GM10266 (cell line): ENCODE results near the gene CPXM1.
A peak's percentile ranks its signal among the peaks of the same experiment; 100 is the strongest.

Experiments used
- DNase-seq: peaks from one replicate; pipeline ENCODE4 v3.0.0; 2012; ENCODE audit errors: extremely low spot score
- CTCF ChIP-seq: IDR thresholded peaks from 2 replicates; pipeline ENCODE4 v1.5.1; 2012; ENCODE audit warnings: mild to moderate bottlenecking, low read depth; ENCODE audit not compliant: control insufficient read depth, insufficient read depth; ENCODE audit errors: missing control alignments

Gene CPXM1

GRCh38 chr20:2760952-2761305, 39.5 kb downstream of the CPXM1 start:
- DNase-seq = no peak
- no peak for TF ChIP-seq CTCF

DNA sequence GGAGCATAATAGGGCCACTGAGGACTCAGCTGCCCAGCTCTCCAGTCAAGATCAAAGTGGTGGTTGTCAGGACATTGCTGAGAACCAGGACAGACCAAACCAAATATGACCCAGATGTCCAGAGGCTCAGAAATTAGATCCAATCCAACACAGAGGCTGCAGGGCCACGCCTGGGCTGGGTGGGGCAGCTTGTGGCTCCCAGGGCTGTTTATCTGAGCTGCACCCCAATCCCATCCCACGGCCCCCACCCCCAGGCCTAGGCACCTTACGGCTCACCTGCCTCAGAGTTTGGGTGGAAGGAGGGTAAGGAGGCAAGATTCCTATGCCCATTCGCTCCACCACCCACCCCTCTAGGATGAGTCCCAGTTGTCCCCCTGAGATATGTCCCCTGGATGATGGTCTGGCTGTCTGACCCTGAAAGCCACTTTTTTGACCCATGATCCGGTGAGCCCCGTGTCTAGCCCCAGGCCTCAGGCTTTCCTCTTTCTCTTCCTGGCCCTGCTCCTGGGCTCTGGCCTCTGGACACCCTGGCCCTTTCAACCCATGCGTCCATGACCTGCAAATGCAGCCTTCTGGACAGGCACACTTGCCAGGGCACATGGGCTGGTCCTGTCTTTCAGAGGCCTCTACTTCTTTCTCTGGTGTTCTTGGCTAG, 40.0 kb downstream of the CPXM1 start:
- TF ChIP-seq CTCF = no peak
- no peak for DNase-seq

DNA sequence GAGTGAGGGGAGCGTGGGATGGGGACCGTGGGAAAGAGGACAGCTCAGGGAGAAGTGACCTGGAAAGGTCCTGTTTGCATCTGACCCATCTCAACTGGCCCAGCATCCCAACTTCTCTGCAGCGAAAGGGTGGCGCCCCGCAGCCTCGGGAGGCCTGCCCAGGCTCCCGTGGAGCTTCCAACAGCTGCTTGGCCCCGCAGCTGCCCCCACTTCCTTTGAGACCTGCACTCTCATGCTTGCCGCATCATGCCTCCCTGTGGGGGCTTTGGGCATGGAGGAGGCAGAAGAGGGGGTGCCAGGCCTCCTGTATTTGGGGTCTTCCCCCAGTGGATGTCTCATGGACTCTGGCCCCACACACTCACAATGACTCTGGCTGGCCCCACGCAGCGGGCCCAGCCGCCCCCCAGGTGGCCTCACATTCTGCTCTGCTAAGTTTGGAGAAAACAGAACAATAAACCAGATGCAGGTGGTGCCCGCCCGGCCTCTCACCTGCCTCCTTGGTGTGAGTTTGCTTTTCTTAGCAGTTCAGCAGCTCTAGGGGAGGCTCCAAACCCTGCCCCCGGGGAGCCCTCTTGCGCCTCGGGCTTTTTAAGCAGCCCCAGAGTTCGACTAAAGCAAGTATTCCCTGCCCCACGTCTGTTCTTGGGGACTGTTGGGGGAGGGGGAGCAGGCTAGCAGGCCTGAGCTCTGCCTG, 40.7 kb downstream of the CPXM1 start:
- no peak for DNase-seq

GRCh38 chr20:2759143-2759542, 41.3 kb downstream of the CPXM1 start:
- TF ChIP-seq CTCF = no peak
- no peak for DNase-seq

More for the DNA sequence above, 40.7 kb downstream of the CPXM1 start:
- no peak for TF ChIP-seq CTCF

- TF ChIP-seq CTCF = no peak
- no peak for DNase-seq
These were observed 42.5 kb downstream of the CPXM1 start for GRCh38 chr20:2757969-2758368.

DNA sequence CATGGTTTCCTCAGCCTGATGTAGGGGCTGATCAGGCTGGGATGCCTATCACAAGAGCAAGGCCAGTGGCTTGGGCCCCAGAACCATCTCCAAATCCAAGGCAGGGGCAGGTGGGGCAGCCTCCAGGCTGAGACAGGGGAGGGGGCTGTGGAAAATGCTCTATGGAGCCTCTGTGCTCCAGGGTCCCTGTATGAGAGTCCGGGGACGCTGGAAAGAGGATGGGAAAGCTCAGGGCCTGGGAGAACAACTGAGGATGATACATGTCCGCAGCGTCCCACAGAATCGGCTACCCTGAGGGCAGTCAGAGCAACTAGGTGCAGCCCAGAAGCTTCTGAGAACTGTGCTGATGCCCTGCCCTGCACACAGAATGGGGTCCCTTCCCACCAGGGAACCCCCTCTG, 43.4 kb downstream of the CPXM1 start:
- no peak for DNase-seq
- TF ChIP-seq CTCF = no peak

DNA sequence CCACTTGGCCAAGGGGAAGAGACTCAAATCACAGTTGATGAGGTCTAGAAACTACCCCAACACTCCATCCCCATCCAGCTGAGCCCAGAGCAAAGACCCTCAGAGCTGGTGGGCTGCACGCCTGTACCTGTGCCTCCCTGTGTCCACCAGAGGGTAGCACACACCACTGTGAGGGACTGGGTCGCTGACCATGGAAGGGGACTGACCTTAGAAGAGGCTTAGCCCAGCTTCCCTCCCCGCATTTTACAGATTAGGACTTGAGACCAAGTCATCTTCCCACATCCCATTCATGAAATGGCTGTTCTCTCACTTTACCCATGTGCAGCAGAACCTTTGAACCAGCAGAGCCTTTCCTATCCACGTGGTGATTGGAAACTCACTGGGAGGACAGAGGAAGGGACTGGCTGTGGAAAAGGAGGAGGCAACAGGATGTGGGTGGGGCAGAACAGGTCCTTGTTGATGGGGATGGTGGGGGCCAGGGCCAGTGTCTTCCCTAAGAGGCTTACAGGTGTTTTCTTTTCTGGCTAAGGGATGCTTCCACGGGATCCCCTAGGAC, 44.3 kb downstream of the CPXM1 start:
- DNase-seq = peak; percentile 61

More for the DNA sequence above, 44.3 kb downstream of the CPXM1 start:
- peak; percentile 56 for TF ChIP-seq CTCF
